Aorta (tissue), 5 donors: ENCODE data around the gene RBMS1. TPM values are rescaled to one million over a fixed set of nuclear protein-coding genes. Genes with fewer than 3 reads are reported as not detected.

ENCODE experiments used
- ATAC-seq: fragments of 200-7000 bp; cut with Tn5 transposase; one replicate; pipeline ENCODE4 v1.9.1; 2022; ENCODE audit warnings: moderate library complexity; ENCODE audit not compliant: low FRiP score
- DNase-seq, 2 donors: peaks; one replicate each; pipeline ENCODE4 v3.0.0-alpha.2; 2020
- H3K27ac ChIP-seq, 2 donors: one replicate each; pipeline ENCODE4 v1.5.1; 2013; ENCODE audit warnings: low read length in 2 of 2, mild to moderate bottlenecking in 2 of 2, moderate library complexity in 2 of 2, control low read depth in 1 of 2, inconsistent platforms in 1 of 2, low read depth in 1 of 2
- H3K27me3 ChIP-seq, 2 donors: one replicate each; pipeline ENCODE4 v1.6.1; 2013; ENCODE audit warnings: control low read depth in 1 of 2, low read length in 1 of 2, mild to moderate bottlenecking in 1 of 2, moderate library complexity in 1 of 2; ENCODE audit not compliant: insufficient read depth in 2 of 2, control insufficient read depth in 1 of 2
- H3K36me3 ChIP-seq, 2 donors: one replicate each; pipeline ENCODE4 v1.6.1; 2013; ENCODE audit warnings: control low read depth in 1 of 2, low read length in 1 of 2, mild to moderate bottlenecking in 1 of 2; ENCODE audit not compliant: insufficient read depth in 2 of 2, control insufficient read depth in 1 of 2
- H3K4me1 ChIP-seq, 2 donors: one replicate each; pipeline ENCODE4 v1.6.1; 2013; ENCODE audit warnings: low read length in 2 of 2, control low read depth in 1 of 2, mild to moderate bottlenecking in 1 of 2, moderate library complexity in 1 of 2; ENCODE audit not compliant: insufficient read depth in 2 of 2, control insufficient read depth in 1 of 2
- H3K4me3 ChIP-seq, 2 donors: one replicate each; pipeline ENCODE4 v1.5.1; 2013; ENCODE audit warnings: low read length in 2 of 2, control low read depth in 1 of 2, mild to moderate bottlenecking in 1 of 2
- H3K9me3 ChIP-seq: one replicate; pipeline ENCODE4 v1.6.1; 2013; ENCODE audit warnings: mild to moderate bottlenecking, low read length; ENCODE audit not compliant: control insufficient read depth
- WGBS, 2 donors: extraction: QIAGEN DNeasy Blood & Tissue Kit; methylation state at CpG; one replicate each; pipeline ENCODE4 v1.1.7; 2013; 5-methylcytosine and 5-hydroxymethylcytosine counted together
- intact Hi-C, 2 donors: fragments of 100-400 bp; cut with DNase I; formaldehyde crosslinking; loops; one replicate each; pipeline versions ENCODE4 v1.14.2 to v1.15.0; 2022
- polyA plus RNA-seq, 2 donors: library from polyadenylated mRNA; stranded (reverse); fragments of 200-250 nt; gene quantifications; one replicate each; pipeline ENCODE4 v1.2.3, GENCODE V29; 2013
- total RNA-seq, 2 donors: library from RNA; stranded (reverse); fragmentation: NEBNext Ultra II Directional; extraction: Animal tissue kit (Norgen Biotek cat#: 25700); gene quantifications; one replicate each; pipeline ENCODE4 v1.2.1, GENCODE V29; 2021
- donor health status: healthy with polysubstance abuse.
- donor health status: Bipolar disorder and iron deficiency.
- donor health status: DM: no; HTN: no; CAD: no.
- donor health status: DM: no; HTN: no; CAD: no.
- donor health status: DM: yes; HTN: yes; CAD: no.

Gene RBMS1
- total and polyA plus RNA-seq, 4 donors = 32.8 to 146 (median 99.3) TPM

DNA sequence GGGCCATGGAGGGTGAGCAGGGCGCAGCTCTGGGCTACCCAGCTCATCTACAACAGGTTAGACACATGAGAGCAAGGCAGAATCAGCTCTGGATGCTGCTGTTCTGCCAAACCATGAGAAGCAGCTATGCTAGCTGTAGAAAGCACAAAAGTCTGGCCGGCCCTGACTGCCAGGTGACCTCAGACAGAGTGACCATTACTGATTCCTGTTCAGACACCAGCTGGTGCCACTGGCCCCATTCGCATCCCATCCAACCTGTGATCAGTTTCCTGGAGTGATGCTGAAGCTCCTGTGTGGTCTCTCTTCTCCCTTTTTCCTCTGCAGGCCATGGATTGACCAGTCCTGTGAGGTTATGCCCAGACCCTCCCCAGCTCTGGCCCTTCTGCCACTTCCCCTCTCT is 14.3 kb downstream of the RBMS1 start:
- intact Hi-C loops = no loop called here
- ATAC-seq (no peak), DNase-seq (no peak)
- H3K36me3 ChIP-seq = no peaks in the 10 kb centered on the region
- H3K9me3 ChIP-seq = no peaks in the 10 kb centered on the region
- no peak overlapping the region for H3K27ac ChIP-seq
- no peak overlapping the region for H3K4me3 ChIP-seq
- no peaks in the 10 kb centered on the region for H3K27me3 ChIP-seq
- WGBS, 2 donors = 79 to 88% methylated on average over 3 of the region's 3 CpGs
- H3K4me1 ChIP-seq = peaks cover 2 to 8% of the 10 kb centered on the region in 2 donors

DNA sequence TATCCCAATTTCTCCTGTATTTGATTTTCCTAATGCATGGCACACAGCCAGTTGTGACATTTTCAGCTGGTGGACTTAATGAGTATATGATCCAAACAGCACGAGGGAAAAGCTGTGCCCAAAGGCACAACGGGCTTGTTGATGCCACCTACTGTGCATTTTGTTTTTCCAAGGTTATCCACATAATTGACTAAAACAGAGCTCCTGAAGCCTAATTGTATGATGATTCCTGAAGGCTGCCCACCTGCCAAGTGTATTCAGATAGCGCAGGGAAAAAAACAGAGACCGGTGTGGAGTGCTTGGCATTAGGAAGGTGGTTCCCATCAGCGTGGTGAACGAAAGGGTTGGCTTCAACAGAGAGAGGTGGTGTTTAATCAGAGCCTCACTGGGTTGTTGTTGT is 14.9 kb downstream of the RBMS1 start:
- DNase-seq (no peak), ATAC-seq (no peak)
- intact Hi-C loops = no loop called here
- Histone ChIP-seq H3K36me3 (no peaks in the 10 kb centered on the region), H3K27me3 (no peaks in the 10 kb centered on the region), H3K4me3 (no peak overlapping the region), H3K4me1 (peaks cover 0 to 8% of the 10 kb centered on the region in 2 donors), H3K9me3 (no peaks in the 10 kb centered on the region), H3K27ac (no peak overlapping the region)
- 59 to 67% methylated on average over 6 of the region's 6 CpGs for WGBS, 2 donors

DNA sequence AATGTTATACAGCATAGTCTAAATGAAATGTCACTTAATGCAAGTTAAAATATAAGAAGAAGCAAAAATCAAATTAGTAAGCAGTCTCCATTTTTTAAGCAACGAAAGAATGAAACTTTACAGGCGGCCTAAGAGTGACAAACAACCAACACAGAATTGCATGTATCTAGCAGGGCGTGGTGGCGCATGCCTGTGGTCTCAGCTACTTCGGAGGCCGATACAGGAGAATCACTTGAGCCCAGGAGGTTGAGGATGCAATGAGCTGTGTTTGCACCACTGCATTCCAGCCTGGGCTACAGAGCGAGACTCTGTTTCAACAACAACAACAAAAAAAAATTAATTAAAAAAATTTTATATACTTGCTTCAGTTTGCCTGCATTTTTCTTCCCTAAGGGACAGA is 16.6 kb downstream of the RBMS1 start:
- H3K9me3 ChIP-seq = no peaks in the 10 kb centered on the region
- no peak overlapping the region for H3K4me3 ChIP-seq
- H3K27me3 ChIP-seq = no peaks in the 10 kb centered on the region
- DNase-seq (no peak), ATAC-seq (no peak)
- no peaks in the 10 kb centered on the region for H3K36me3 ChIP-seq
- peaks cover 0 to 4% of the 10 kb centered on the region in 2 donors for H3K4me1 ChIP-seq
- 95 to 96% methylated on average over 7 of the region's 7 CpGs for WGBS, 2 donors
- no peak overlapping the region for H3K27ac ChIP-seq
- intact Hi-C loops = no loop called here

DNA sequence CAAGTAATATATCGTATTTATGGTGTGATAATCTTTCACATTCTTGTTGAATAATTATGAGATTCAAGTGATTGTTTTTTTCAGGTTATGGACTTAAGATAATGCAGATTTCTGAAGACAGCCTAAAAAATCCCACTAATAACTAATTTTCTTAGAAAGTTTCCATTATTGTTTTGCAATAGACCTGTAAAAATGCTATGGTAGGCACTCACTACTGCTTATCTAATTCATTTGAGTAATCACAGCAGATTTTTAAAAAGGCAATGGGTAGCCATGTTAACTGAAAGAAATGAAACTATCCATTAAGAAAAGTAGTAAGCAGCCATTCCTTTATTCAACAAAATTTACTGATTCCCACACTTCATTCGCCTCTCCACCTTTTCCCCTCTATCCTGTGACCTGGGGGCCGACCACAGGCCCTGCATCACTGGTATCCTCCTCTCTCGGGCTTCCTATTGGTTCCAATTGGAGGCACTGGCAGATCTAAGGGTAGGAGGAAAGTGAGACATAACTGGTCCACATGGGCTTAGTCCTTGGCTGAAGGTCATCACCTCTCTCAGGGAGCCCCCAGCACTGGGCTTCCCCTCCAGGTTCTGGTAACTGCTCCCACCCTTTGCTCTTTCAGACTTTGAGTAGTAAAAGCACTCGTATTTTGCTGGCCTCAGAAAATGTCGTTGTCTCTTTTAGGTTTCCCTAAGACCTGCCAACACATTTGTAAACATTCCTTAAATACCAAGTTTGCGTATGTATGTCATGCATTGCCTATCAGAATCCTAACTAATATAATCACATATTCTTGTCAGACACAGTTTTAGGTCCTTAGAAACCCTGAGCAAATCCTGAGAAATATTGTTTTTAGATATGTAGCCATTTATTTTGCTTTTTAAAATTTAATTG is 18.5 kb downstream of the RBMS1 start:
- ATAC-seq (no peak), DNase-seq (no peak)
- Histone ChIP-seq H3K4me3 (no peak overlapping the region), H3K27me3 (no peaks in the 10 kb centered on the region), H3K9me3 (no peaks in the 10 kb centered on the region), H3K4me1 (peaks cover 0 to 6% of the 10 kb centered on the region in 2 donors), H3K27ac (no peak overlapping the region), H3K36me3 (no peaks in the 10 kb centered on the region)
- intact Hi-C loops = no loop called here
- WGBS, 2 donors = 61 to 68% methylated on average over 7 of the region's 7 CpGs

DNA sequence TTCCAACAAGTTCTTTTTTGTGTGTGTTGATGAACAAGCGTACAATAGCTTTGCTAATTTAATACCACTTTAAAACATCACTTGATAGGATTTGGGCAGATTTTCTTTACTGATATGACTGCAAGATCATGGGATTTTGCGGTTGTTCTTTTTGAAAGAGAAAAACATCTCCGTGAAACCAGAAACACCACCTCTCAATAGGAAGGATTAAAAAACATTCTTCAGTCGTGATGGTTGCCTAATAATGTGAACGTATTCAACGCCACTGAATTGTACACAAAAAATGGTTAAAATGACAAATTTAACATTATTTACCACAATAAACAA is 19.3 kb downstream of the RBMS1 start:
- Histone ChIP-seq H3K27ac (no peak overlapping the region), H3K9me3 (no peaks in the 10 kb centered on the region), H3K4me3 (no peak overlapping the region), H3K4me1 (peaks cover 0 to 10% of the 10 kb centered on the region in 2 donors), H3K27me3 (no peaks in the 10 kb centered on the region), H3K36me3 (no peaks in the 10 kb centered on the region)
- ATAC-seq (no peak), DNase-seq (no peak)
- WGBS, 2 donors = 71 to 72% methylated on average over 6 of the region's 6 CpGs
- intact Hi-C loops = no loop called here

DNA sequence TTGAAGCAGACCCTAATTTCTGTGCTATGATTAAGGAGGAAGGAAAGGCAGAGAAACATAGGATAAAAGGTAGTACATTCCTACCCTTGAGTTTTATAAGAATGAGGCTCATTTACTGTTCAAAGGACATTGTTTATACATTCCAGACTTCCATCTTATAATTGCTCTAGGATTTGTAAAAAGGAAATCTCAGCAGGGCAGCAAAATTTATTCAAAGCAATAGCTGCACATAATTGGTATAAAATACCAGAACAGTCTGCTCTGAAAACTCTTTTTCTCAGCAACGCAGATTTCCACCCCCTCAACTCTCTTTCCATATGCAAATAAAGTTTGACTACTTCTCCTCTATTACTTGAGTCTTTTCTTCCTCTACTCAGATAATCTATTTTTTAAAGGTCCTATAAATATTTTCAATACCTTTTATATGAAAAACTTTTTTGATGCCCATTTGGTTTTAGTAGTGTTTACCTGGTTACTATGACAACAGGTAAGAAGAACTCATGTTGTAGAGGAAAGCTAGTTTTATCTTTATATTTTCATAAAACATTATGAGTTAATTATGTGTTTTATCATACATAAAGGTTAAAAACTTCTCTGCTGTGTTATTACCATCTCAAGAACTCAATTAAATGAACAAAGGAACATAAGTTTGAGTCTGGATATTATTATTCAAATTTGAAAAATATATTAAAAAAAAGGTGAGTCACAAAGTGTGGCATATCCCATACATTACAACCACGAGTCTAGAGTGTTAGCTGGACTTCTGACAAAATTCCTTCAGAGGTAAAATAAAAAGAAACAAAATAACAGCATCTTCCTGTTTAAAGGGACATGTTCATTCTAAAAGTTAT is 19.9 kb downstream of the RBMS1 start:
- Histone ChIP-seq H3K9me3 (no peaks in the 10 kb centered on the region), H3K36me3 (no peaks in the 10 kb centered on the region), H3K4me3 (no peak overlapping the region), H3K27me3 (no peaks in the 10 kb centered on the region), H3K4me1 (peaks cover 0 to 11% of the 10 kb centered on the region in 2 donors), H3K27ac (no peak overlapping the region)
- no peak for DNase-seq
- intact Hi-C loops = no loop called here
- no peak for ATAC-seq
- WGBS, 2 donors = 33 to 34% methylated on average over 2 of the region's 2 CpGs

DNA sequence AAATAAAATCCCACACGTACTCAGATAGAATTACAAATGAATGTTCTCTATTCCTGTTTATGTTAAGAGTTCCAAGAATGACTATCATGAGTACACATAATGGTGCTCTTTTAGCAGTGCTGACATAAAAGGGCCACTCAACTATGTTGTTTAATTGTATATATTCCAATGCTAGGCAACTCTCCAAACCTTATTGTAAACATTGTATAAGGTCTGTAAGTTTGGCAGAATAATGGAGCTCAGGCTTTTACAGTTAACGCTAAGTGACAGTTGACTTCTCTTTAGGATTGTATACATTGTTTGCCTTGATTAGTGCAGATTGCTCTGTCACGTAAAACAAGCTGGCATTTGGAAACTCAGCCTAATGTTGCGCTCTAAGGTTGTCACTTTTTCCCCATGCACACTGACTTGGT is 20.8 kb downstream of the RBMS1 start:
- ATAC-seq (no peak), DNase-seq (no peak)
- intact Hi-C loops = no loop called here
- Histone ChIP-seq H3K27ac (no peak overlapping the region), H3K4me3 (no peak overlapping the region), H3K9me3 (no peaks in the 10 kb centered on the region), H3K27me3 (no peaks in the 10 kb centered on the region), H3K4me1 (peaks cover 0 to 11% of the 10 kb centered on the region in 2 donors), H3K36me3 (no peaks in the 10 kb centered on the region)
- 58% methylated on average over 4 of the region's 4 CpGs for WGBS, 2 donors

DNA sequence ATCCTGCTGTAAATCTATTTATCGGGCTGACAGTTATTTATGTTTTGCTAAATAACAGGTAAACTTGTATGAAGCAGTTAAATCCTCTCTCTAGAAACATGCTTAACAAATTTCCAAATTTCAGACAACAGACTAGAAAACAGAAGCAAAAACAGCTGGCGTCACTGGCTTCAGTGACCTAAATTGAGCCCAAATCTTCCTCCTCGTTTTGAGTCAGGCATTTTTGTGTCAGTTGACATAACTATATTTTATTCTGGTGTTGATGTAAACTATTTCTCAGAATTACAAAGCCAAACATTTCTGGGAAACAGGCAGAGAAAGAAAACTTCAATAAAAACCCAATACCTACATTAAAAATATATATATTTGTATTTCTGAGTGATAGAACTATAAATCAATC is 21.7 kb downstream of the RBMS1 start:
- Histone ChIP-seq H3K4me3 (no peak overlapping the region), H3K4me1 (peaks cover 0 to 11% of the 10 kb centered on the region in 2 donors), H3K27me3 (no peaks in the 10 kb centered on the region), H3K36me3 (no peaks in the 10 kb centered on the region), H3K9me3 (no peaks in the 10 kb centered on the region), H3K27ac (no peak overlapping the region)
- DNase-seq (no peak), ATAC-seq (no peak)
- WGBS, 2 donors = 36 to 43% methylated on average over 3 of the region's 3 CpGs
- intact Hi-C loops = no loop called here
